GM19193 (cell line): ENCODE data around the gene ROBO1.

Experiments used
- POLR2A ChIP-seq: IDR thresholded peaks from 4 replicates; pipeline ENCODE4 v1.6.1; 2011; ENCODE audit not compliant: insufficient read depth, insufficient read length; ENCODE audit errors: extremely low read depth

The ROBO1 gene

GRCh38 chr3:78875436-78875835, 892.4 kb downstream of the ROBO1 start:
- TF ChIP-seq POLR2A, result no peak

- TF ChIP-seq POLR2A, result no peak
These were observed 894.2 kb downstream of the ROBO1 start for GRCh38 chr3:78873641-78874040.

- TF ChIP-seq POLR2A, result no peak
These were observed 895.6 kb downstream of the ROBO1 start for GRCh38 chr3:78872195-78872594.

- no peak for TF ChIP-seq POLR2A
These were observed 896.8 kb downstream of the ROBO1 start for GRCh38 chr3:78871048-78871447.

- no peak for TF ChIP-seq POLR2A
These were observed 897.3 kb downstream of the ROBO1 start for GRCh38 chr3:78870484-78870883.

- TF ChIP-seq POLR2A, result no peak
These were observed 899.2 kb downstream of the ROBO1 start for GRCh38 chr3:78868570-78868969.

GRCh38 chr3:78867409-78868372, 900.1 kb downstream of the ROBO1 start:
- no peak for TF ChIP-seq POLR2A

- no peak for TF ChIP-seq POLR2A
These were observed 904.2 kb downstream of the ROBO1 start for GRCh38 chr3:78863306-78864203.

GRCh38 chr3:78861156-78861555, 906.6 kb downstream of the ROBO1 start:
- no peak for TF ChIP-seq POLR2A

GRCh38 chr3:78860567-78860966, 907.2 kb downstream of the ROBO1 start:
- no peak for TF ChIP-seq POLR2A

- TF ChIP-seq POLR2A, result no peak
These were observed 908.9 kb downstream of the ROBO1 start for GRCh38 chr3:78858910-78859309.

GRCh38 chr3:78858174-78858573, 909.6 kb downstream of the ROBO1 start:
- no peak for TF ChIP-seq POLR2A

GRCh38 chr3:78857494-78858111, 910.2 kb downstream of the ROBO1 start:
- no peak for TF ChIP-seq POLR2A

- no peak for TF ChIP-seq POLR2A
These were observed 911.6 kb downstream of the ROBO1 start for GRCh38 chr3:78856164-78856563.

GRCh38 chr3:78855190-78855589, 912.6 kb downstream of the ROBO1 start:
- no peak for TF ChIP-seq POLR2A
